Loucy (cell line): ENCODE measurements around the gene FAXDC2.
A peak's percentile ranks its signal among the peaks of the same experiment; 100 is the strongest.

Experiments used
- H2AFZ ChIP-seq: fragments of 200-600 bp; sonication (generic); 2 replicates; pipeline ENCODE4 v1.6.0; 2016; ENCODE audit warnings: antibody characterized with exemption, mild to moderate bottlenecking, low read length, moderate library complexity
- H3F3A ChIP-seq: fragments of 200-600 bp; 2 replicates; pipeline ENCODE4 v1.6.0; 2016; ENCODE audit warnings: antibody characterized with exemption, low read depth, mild to moderate bottlenecking
- H3K27me3 ChIP-seq: fragments of 200-600 bp; sonication (generic); 2 replicates; pipeline ENCODE4 v1.6.1; 2014; ENCODE audit warnings: low read length, mild to moderate bottlenecking; ENCODE audit not compliant: insufficient read depth, poor library complexity, severe bottlenecking
- H3K36me3 ChIP-seq: fragments of 200-600 bp; sonication (generic); 2 replicates; pipeline ENCODE4 v1.6.1; 2016; ENCODE audit warnings: low read length; ENCODE audit not compliant: insufficient read depth
- H3K4me1 ChIP-seq: fragments of 200-600 bp; sonication (generic); 2 replicates; pipeline ENCODE4 v1.5.1; 2014; ENCODE audit warnings: low read length, mild to moderate bottlenecking; ENCODE audit not compliant: insufficient read depth, poor library complexity, severe bottlenecking
- H3K4me2 ChIP-seq: fragments of 200-600 bp; sonication (generic); 2 replicates; pipeline ENCODE4 v1.6.0; 2014; ENCODE audit warnings: antibody characterized with exemption, low read length, low read depth, mild to moderate bottlenecking; ENCODE audit not compliant: poor library complexity, severe bottlenecking
- H3K4me3 ChIP-seq: fragments of 200-600 bp; sonication (generic); 2 replicates; pipeline ENCODE4 v1.5.1; 2014; ENCODE audit warnings: low read length, mild to moderate bottlenecking, mixed read lengths; ENCODE audit not compliant: poor library complexity, severe bottlenecking
- H3K79me2 ChIP-seq: fragments of 200-600 bp; sonication (generic); 2 replicates; pipeline ENCODE4 v1.6.1; 2014; ENCODE audit warnings: low read length; ENCODE audit not compliant: insufficient read depth
- H3K9ac ChIP-seq: fragments of 200-600 bp; sonication (generic); 2 replicates; pipeline ENCODE4 v1.6.0; 2014; ENCODE audit warnings: mild to moderate bottlenecking, low read depth, low read length, moderate library complexity; ENCODE audit not compliant: poor library complexity, severe bottlenecking
- H3K9me2 ChIP-seq: fragments of 200-600 bp; sonication (generic); replicated peaks from 2 replicates; pipeline ENCODE4 v1.6.1; 2016; ENCODE audit warnings: low read depth, low read length, mixed read lengths
- H3K9me3 ChIP-seq: fragments of 200-600 bp; sonication (generic); 2 replicates; pipeline ENCODE4 v1.6.1; 2014; ENCODE audit warnings: mild to moderate bottlenecking, antibody characterized with exemption, low read length, low read depth; ENCODE audit not compliant: insufficient read depth
- H4K20me1 ChIP-seq: fragments of 200-600 bp; sonication (generic); 2 replicates; pipeline ENCODE4 v1.6.0; 2014; ENCODE audit warnings: antibody characterized with exemption, low read length, mild to moderate bottlenecking; ENCODE audit not compliant: insufficient read depth, poor library complexity, severe bottlenecking
- EZH2phosphoT487 ChIP-seq: fragments of 200-600 bp; IDR thresholded peaks from 2 replicates; pipeline ENCODE4 v1.6.1; 2018; ENCODE audit warnings: antibody characterized with exemption, mild to moderate bottlenecking, moderate library complexity, borderline replicate concordance
- TF ChIP-seq, protein P1 (sequence below): fragments of 200-600 bp; sonication (generic); conservative IDR thresholded peaks from 2 replicates; pipeline ENCODE4 v1.5.1; 2014; ENCODE audit warnings: mild to moderate bottlenecking, antibody characterized with exemption, low read length

FAXDC2 gene

DNA sequence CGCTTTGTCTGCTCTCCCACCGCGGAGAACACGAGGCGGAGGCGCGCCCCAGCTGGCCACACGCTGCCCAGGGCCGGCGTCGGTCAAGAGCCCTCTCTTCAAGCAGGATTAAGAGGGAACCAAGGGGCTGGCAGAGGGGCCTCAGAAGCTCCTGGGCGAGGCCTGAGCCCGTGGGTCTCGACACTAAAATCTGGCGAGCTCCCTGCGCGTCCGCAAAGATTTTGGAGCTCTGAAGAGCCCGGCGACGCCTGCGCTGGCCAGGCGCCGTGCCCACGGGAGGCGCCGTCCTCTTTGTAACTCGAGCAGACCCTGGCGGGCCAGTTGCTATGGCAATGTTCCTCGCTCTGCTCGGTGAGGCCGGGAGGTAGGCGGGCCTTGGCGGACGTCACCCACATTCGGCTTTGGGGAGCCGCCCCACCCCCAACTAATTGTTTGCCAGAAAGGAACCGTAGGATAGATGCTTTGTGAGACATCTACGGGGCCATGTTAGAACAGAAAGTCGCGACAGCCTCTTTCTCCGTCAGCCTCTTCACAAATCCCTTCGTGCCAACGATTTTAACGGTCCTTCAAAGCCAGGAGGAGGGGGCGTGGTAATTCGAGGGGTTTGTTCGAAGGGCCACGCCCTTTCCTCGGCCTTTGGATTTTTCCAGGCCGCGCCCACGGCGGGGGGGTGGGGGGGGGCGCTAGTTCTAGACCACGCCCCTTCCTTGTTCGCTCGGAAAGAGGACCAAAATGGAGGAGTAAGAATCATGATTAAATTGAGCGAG is 7.3 kb upstream of the FAXDC2 start:
- Histone ChIP-seq H3K4me2 (peak overlapping the region; percentile 97), H3K9ac (peak overlapping the region; percentile 91), H4K20me1 (peaks cover 31% of the 10 kb centered on the region), H3K9me2 (no peaks in the 10 kb centered on the region), H3K27me3 (no peaks in the 10 kb centered on the region), H2AFZ (peak overlapping the region; percentile 70), H3K4me3 (peak overlapping the region; percentile 95), H3K36me3 (no peaks in the 10 kb centered on the region), H3F3A (no peaks in the 10 kb centered on the region), H3K4me1 (peaks cover 5% of the 10 kb centered on the region), H3K9me3 (no peaks in the 10 kb centered on the region), H3K79me2 (peaks cover 41% of the 10 kb centered on the region)
- TF ChIP-seq EZH2phosphoT487, result no peak
- TF ChIP-seq, protein P1, sequence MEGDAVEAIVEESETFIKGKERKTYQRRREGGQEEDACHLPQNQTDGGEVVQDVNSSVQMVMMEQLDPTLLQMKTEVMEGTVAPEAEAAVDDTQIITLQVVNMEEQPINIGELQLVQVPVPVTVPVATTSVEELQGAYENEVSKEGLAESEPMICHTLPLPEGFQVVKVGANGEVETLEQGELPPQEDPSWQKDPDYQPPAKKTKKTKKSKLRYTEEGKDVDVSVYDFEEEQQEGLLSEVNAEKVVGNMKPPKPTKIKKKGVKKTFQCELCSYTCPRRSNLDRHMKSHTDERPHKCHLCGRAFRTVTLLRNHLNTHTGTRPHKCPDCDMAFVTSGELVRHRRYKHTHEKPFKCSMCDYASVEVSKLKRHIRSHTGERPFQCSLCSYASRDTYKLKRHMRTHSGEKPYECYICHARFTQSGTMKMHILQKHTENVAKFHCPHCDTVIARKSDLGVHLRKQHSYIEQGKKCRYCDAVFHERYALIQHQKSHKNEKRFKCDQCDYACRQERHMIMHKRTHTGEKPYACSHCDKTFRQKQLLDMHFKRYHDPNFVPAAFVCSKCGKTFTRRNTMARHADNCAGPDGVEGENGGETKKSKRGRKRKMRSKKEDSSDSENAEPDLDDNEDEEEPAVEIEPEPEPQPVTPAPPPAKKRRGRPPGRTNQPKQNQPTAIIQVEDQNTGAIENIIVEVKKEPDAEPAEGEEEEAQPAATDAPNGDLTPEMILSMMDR, result no peak

DNA sequence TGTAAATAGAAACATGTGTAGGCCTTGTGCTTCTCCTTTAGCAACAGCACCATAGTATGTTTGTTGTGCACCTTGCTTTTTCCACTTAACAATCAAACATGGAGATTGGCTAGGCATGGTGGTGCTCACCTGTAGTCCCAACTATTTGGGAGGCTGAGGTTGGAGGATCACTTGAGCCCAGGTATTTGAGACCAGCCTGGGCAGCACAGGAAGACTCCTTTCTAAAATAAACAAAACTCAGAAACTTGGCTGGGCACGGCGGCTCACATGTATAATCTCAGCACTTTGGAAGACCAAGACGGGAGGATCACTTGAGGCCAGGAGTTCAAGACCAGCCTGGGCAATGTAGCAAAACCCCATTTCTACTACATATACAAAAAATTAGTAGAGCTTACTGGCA is 948 bp upstream of the FAXDC2 start:
- no peak for TF ChIP-seq EZH2phosphoT487
- TF ChIP-seq, protein P1, result no peak
- Histone ChIP-seq H3K4me3 (no peak overlapping the region), H3K9me3 (no peaks in the 10 kb centered on the region), H2AFZ (no peak overlapping the region), H3F3A (no peaks in the 10 kb centered on the region), H3K79me2 (no peaks in the 10 kb centered on the region), H3K9ac (no peak overlapping the region), H3K4me1 (no peaks in the 10 kb centered on the region), H4K20me1 (no peaks in the 10 kb centered on the region), H3K27me3 (no peaks in the 10 kb centered on the region), H3K9me2 (no peaks in the 10 kb centered on the region), H3K36me3 (no peaks in the 10 kb centered on the region), H3K4me2 (no peak overlapping the region)

GRCh38 chr5:154849791-154850201 is 607 bp downstream of the FAXDC2 start:
- Histone ChIP-seq H3F3A (no peaks in the 10 kb centered on the region), H3K4me2 (no peak overlapping the region), H3K4me3 (no peak overlapping the region), H3K36me3 (no peaks in the 10 kb centered on the region), H3K79me2 (no peaks in the 10 kb centered on the region), H3K9ac (no peak overlapping the region), H3K27me3 (no peaks in the 10 kb centered on the region), H4K20me1 (no peaks in the 10 kb centered on the region), H3K9me2 (no peaks in the 10 kb centered on the region), H2AFZ (no peak overlapping the region), H3K4me1 (no peaks in the 10 kb centered on the region), H3K9me3 (no peaks in the 10 kb centered on the region)
- no peak for TF ChIP-seq EZH2phosphoT487
- TF ChIP-seq, protein P1, result no peak
